Keratinocyte (primary cell): Measurements from ENCODE around the gene ARHGEF19. TPM values are rescaled to one million over a fixed set of nuclear protein-coding genes. Genes with fewer than 3 reads are reported as not detected.

ENCODE experiments used
- DNase-seq: peaks from one replicate; pipeline ENCODE4 v3.0.0-alpha.2; 2011; ENCODE audit warnings: low read depth, missing footprints, low spot score
- FAIRE-seq: peaks from 2 replicates; lab custom pipeline; 2011; peaks lifted over from hg19 to GRCh38; lab: Jason Lieb, UNC
- H2AFZ ChIP-seq: 2 replicates; pipeline ENCODE4 v1.6.0; 2012; ENCODE audit warnings: low read length, control low read depth, inconsistent platforms; ENCODE audit not compliant: control insufficient read depth
- H3K27ac ChIP-seq: 2 replicates; pipeline ENCODE4 v1.5.1; 2011; ENCODE audit warnings: low read length; ENCODE audit not compliant: control insufficient read depth, insufficient read depth
- H3K27me3 ChIP-seq: 3 replicates; pipeline ENCODE4 v1.6.0; 2011; ENCODE audit warnings: low read length; ENCODE audit not compliant: control insufficient read depth, insufficient read depth; ENCODE audit errors: extremely low read depth
- H3K36me3 ChIP-seq, 2 experiments: 2 replicates in 1 of 2; 3 replicates in 1 of 2; pipeline ENCODE4 v1.5.1; 2011; ENCODE audit warnings: low read length in 2 of 2, mild to moderate bottlenecking in 1 of 2; ENCODE audit not compliant: control insufficient read depth in 2 of 2, insufficient read depth in 2 of 2; ENCODE audit errors: extremely low read depth in 1 of 2
- H3K4me1 ChIP-seq: 3 replicates; pipeline ENCODE4 v1.5.1; 2011; ENCODE audit warnings: low read length; ENCODE audit not compliant: control insufficient read depth, insufficient read depth; ENCODE audit errors: extremely low read depth
- H3K4me2 ChIP-seq: 3 replicates; pipeline ENCODE4 v1.6.0; 2011; ENCODE audit warnings: low read depth, low read length; ENCODE audit not compliant: control insufficient read depth, insufficient read depth; ENCODE audit errors: extremely low read depth
- H3K4me3 ChIP-seq, 3 experiments: fragments of 200-600 bp in 1 of 3; sonication (generic) in 1 of 3; 2 replicates in 2 of 3; 3 replicates in 1 of 3; pipeline ENCODE4 v1.5.1; 2011 to 2016; ENCODE audit warnings: low read length in 3 of 3, mild to moderate bottlenecking in 3 of 3, control low read depth in 2 of 3, inconsistent platforms in 1 of 3, low read depth in 1 of 3, mixed read lengths in 1 of 3, mixed run types in 1 of 3, moderate library complexity in 1 of 3; ENCODE audit not compliant: control insufficient read depth in 2 of 3, insufficient read depth in 2 of 3; ENCODE audit errors: extremely low read depth in 1 of 3
- H3K79me2 ChIP-seq: 2 replicates; pipeline ENCODE4 v1.6.0; 2012; ENCODE audit warnings: low read length; ENCODE audit not compliant: control insufficient read depth, insufficient read depth
- H3K9ac ChIP-seq: 3 replicates; pipeline ENCODE4 v1.6.0; 2011; ENCODE audit warnings: low read length; ENCODE audit not compliant: control insufficient read depth, insufficient read depth; ENCODE audit errors: extremely low read depth
- H3K9me1 ChIP-seq: 3 replicates; pipeline ENCODE4 v1.6.0; 2011; ENCODE audit warnings: low read length; ENCODE audit not compliant: control insufficient read depth, insufficient read depth; ENCODE audit errors: extremely low read depth
- H3K9me3 ChIP-seq: 2 replicates; pipeline ENCODE4 v1.5.1; 2012; ENCODE audit warnings: low read depth, low read length; ENCODE audit not compliant: control insufficient read depth
- H4K20me1 ChIP-seq: 3 replicates; pipeline ENCODE4 v1.6.0; 2011; ENCODE audit warnings: low read length; ENCODE audit not compliant: control insufficient read depth, insufficient read depth; ENCODE audit errors: extremely low read depth
- EZH2 ChIP-seq: IDR thresholded peaks from one replicate; pipeline ENCODE4 v1.6.1; 2012; ENCODE audit warnings: inconsistent platforms, mild to moderate bottlenecking, low read length, moderate library complexity
- dilution Hi-C: fragments of 300-500 bp; cut with MboI; formaldehyde crosslinking; loops from one replicate; pipeline ENCODE4 v1.7.0; 2020; ENCODE audit warnings: low sequenced_read_pairs; ENCODE audit not compliant: extremely low pct_ligation_motif_present
- polyA plus RNA-seq, 5 experiments: library from polyadenylated mRNA; depleted of rRNA in 3 of 5; stranded (reverse) in 3 of 5; stranded (forward) in 1 of 5; unstranded in 1 of 5; fragments of >200 nt; gene quantifications; 1 replicate in 1 of 5; 2 replicates in 3 of 5; 3 replicates in 1 of 5; pipeline versions ENCODE4 v1.2.1 to v1.2.3, GENCODE V29; 2011 to 2012; ENCODE audit warnings: missing spikeins in 2 of 5, low read depth in 1 of 5, low replicate concordance in 1 of 5
- TF ChIP-seq, protein P1 (sequence below), 3 experiments: IDR thresholded peaks in 1 of 3; conservative IDR thresholded peaks in 1 of 3; optimal IDR thresholded peaks in 1 of 3; 2 replicates in 2 of 3; 3 replicates in 1 of 3; pipeline versions ENCODE3 to v1.5.1; 2011; ENCODE audit warnings: low read length in 3 of 3, mild to moderate bottlenecking in 3 of 3, moderate library complexity in 2 of 3, control low read depth in 1 of 3, inconsistent platforms in 1 of 3; ENCODE audit not compliant: insufficient read depth in 2 of 3; ENCODE audit errors: extremely low read depth in 1 of 3

The ARHGEF19 gene
- polyA plus RNA-seq, 1 donor (not counting 4 experiments of a cell fraction or from before 2014, with no cell fraction given), result 5.0 TPM

DNA sequence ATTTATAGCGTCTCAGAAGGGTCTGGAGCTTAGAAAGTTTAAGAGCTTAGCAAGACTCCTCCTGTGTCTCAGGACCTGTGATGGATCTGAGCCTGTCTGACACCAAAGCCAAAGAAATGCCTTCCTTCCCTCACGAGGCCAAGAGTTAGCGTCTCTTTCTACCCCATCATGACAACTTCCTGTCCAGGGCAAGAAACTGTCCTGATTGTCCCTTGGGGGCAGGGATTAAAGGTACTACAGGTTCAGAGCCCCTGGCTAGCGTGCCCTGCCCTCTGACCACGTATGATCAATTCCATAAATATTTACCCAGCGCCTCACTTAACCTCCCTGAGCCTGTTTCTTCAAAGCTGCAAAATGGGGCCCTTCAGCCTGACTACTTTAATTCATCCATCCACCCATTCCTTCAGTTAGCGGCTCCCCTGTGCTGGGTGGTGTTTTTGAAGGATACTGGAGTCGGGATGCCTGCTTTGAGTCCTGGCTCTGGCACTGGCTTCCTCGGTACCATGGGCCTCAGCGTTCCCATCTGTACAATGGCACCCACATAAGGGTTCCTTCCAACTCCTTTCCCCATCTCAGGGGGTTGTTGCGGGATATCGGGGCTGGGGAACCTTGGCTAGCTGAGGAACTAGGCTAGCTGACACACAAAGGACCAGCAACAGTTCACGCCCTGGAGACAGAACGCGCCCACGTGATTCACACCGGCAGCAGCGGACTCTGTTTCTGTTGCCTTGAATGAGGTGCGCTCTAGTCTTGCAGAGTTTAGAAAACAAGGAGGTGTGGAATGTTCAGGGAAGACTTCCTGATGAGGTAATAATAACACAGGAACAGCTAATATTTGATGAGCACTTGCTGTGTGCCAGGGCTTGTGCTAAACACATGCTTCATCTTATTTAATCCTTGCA is 33.6 kb downstream of the ARHGEF19 start:
- no peak overlapping the region for H3K4me2 ChIP-seq
- dilution Hi-C loops, result no loop called here
- no peak overlapping the region for H2AFZ ChIP-seq

DNA sequence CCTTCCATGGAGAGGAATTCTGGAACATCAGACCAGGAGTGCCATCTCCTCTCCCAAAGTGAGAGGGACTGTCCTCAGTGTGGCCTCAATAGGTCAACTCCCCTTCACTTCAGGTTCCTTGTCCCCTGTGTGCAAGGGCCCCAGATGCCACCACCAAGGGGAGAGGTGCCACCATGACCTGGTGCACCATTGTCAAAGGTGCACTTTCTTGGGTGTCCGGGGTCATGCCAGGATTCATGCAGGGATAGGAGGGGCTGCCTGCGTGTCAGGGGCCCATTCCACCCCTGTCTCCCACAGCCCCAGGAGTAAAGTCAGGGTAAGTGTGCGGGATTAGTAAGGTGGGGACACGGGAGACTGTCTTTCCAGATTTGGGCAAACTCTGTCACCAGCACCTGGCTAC is 35.1 kb downstream of the ARHGEF19 start:
- H3K4me3 ChIP-seq, result no peak overlapping the region
- no peaks in the 10 kb centered on the region for H3K36me3 ChIP-seq
- no peak overlapping the region for H3K27ac ChIP-seq
- H3K9me3 ChIP-seq, result no peaks in the 10 kb centered on the region
- no peak for TF ChIP-seq EZH2
- TF ChIP-seq, protein P1, sequence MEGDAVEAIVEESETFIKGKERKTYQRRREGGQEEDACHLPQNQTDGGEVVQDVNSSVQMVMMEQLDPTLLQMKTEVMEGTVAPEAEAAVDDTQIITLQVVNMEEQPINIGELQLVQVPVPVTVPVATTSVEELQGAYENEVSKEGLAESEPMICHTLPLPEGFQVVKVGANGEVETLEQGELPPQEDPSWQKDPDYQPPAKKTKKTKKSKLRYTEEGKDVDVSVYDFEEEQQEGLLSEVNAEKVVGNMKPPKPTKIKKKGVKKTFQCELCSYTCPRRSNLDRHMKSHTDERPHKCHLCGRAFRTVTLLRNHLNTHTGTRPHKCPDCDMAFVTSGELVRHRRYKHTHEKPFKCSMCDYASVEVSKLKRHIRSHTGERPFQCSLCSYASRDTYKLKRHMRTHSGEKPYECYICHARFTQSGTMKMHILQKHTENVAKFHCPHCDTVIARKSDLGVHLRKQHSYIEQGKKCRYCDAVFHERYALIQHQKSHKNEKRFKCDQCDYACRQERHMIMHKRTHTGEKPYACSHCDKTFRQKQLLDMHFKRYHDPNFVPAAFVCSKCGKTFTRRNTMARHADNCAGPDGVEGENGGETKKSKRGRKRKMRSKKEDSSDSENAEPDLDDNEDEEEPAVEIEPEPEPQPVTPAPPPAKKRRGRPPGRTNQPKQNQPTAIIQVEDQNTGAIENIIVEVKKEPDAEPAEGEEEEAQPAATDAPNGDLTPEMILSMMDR (optimal IDR thresholded peaks at IDR 0.05 in 1 of 3, IDR thresholded peaks at IDR 0.05 in 1 of 3, conservative IDR thresholded peaks at IDR 0.05 in 1 of 3; ENCODE audit: extremely low read depth in 1 of 3, insufficient read depth in 2 of 3, low read length in 3 of 3), result no peak
- no peak overlapping the region for H3K4me2 ChIP-seq
- H3K9me1 ChIP-seq, result no peaks in the 10 kb centered on the region
- no peaks in the 10 kb centered on the region for H4K20me1 ChIP-seq
- H3K79me2 ChIP-seq, result no peaks in the 10 kb centered on the region
- DNase-seq, result no peak
- peaks cover 64% of the 10 kb centered on the region for H3K4me1 ChIP-seq
- H2AFZ ChIP-seq, result no peak overlapping the region
- dilution Hi-C loops, result no loop called here
- H3K27me3 ChIP-seq, result no peaks in the 10 kb centered on the region
- FAIRE-seq, result no peak
- H3K9ac ChIP-seq, result no peak overlapping the region

More for the DNA sequence above, 33.6 kb downstream of the ARHGEF19 start:
- peak; percentile 70 for DNase-seq
- peaks cover 63% of the 10 kb centered on the region for H3K4me1 ChIP-seq
- H3K4me3 ChIP-seq, result no peak overlapping the region
- no peaks in the 10 kb centered on the region for H3K27me3 ChIP-seq
- TF ChIP-seq, protein P1 (optimal IDR thresholded peaks at IDR 0.05 in 1 of 3, IDR thresholded peaks at IDR 0.05 in 1 of 3, conservative IDR thresholded peaks at IDR 0.05 in 1 of 3; ENCODE audit: extremely low read depth in 1 of 3, insufficient read depth in 2 of 3, low read length in 3 of 3), result no peak
- no peak for TF ChIP-seq EZH2
- no peak for FAIRE-seq
- no peaks in the 10 kb centered on the region for H4K20me1 ChIP-seq
- H3K9ac ChIP-seq, result no peak overlapping the region
- no peaks in the 10 kb centered on the region for H3K79me2 ChIP-seq
- no peaks in the 10 kb centered on the region for H3K36me3 ChIP-seq
- H3K9me1 ChIP-seq, result no peaks in the 10 kb centered on the region
- H3K27ac ChIP-seq, result no peak overlapping the region
- H3K9me3 ChIP-seq, result no peaks in the 10 kb centered on the region
